ENCODE measurements around the gene CORO2A. TPM values are rescaled to one million over a fixed set of nuclear protein-coding genes. Genes with fewer than 3 reads are reported as not detected.

The CORO2A gene
- total and polyA plus RNA-seq, 2 of the 13 experiments (the other 11 are each of a cell fraction or from before 2014, with no cell fraction given) = 14.4 to 15.3 TPM

- TF ChIP-seq GMEB2 (CRISPR knock-in tag; IDR thresholded peaks at IDR 0.05; ENCODE audit: low read depth) (no peak), HOXD1 (CRISPR knock-in tag; IDR thresholded peaks at IDR 0.05) (0 out of 2 replicates have a peak, but pooled peaks have one; percentile 18), RELA (CRISPR knock-in tag; IDR thresholded peaks at IDR 0.05) (no peak), AFF4 (CRISPR knock-in tag; IDR thresholded peaks at IDR 0.05) (no peak), ZBTB21 (CRISPR knock-in tag; IDR thresholded peaks at IDR 0.05) (no peak), CENPX (CRISPR knock-in tag; IDR thresholded peaks at IDR 0.05) (no peak), ZBTB43 (CRISPR knock-in tag; conservative IDR thresholded peaks at IDR 0.05) (0 out of 2 replicates have a peak, but pooled peaks have one; percentile 27), KAT2B (IDR thresholded peaks at IDR 0.05; ENCODE audit: borderline replicate concordance, low read depth, low read length) (no peak), USF2 (IDR thresholded peaks at IDR 0.05; ENCODE audit: low read depth, low read length) (no peak), USF2 (CRISPR knock-in tag; IDR thresholded peaks at IDR 0.05; ENCODE audit: borderline replicate concordance) (no peak), AGO1 (IDR thresholded peaks at IDR 0.05; ENCODE audit: low read depth, low read length, poor library complexity, severe bottlenecking) (no peak), PCBP2 (optimal IDR thresholded peaks at IDR 0.05; ENCODE audit: low read depth, low read length, poor library complexity, severe bottlenecking) (no peak), ZNF563 (CRISPR knock-in tag; IDR thresholded peaks at IDR 0.05) (peak; percentile 52; the same call in 1 of the 2 replicates), MXD1 (CRISPR knock-in tag; IDR thresholded peaks at IDR 0.05) (peak; percentile 79), THYN1 (CRISPR knock-in tag; IDR thresholded peaks at IDR 0.05; ENCODE audit: borderline replicate concordance, low read depth) (no peak), GABPB1 (CRISPR knock-in tag; IDR thresholded peaks at IDR 0.05) (no peak; the same call in 1 of the 2 replicates), MXD3 (CRISPR knock-in tag; IDR thresholded peaks at IDR 0.05) (peak; percentile 86), PHF8 (CRISPR knock-in tag; IDR thresholded peaks at IDR 0.05) (peak; percentile 71; the same call in 1 of the 2 replicates), ZNF460 (CRISPR knock-in tag; IDR thresholded peaks at IDR 0.05; ENCODE audit: borderline replicate concordance) (no peak)
Measured at GRCh38 chr9:98192503-98193335, at the start of gene CORO2A (continued).

Data from HepG2 (cell line).